GM13977 (cell line): ENCODE data around the gene RPAP3.

ENCODE experiments used
- DNase-seq: peaks from one replicate; pipeline ENCODE4 v3.0.0; 2012; ENCODE audit warnings: low spot score
- in situ Hi-C: fragments of 300-500 bp; cut with MboI; formaldehyde crosslinking; loops from one replicate; pipeline ENCODE4 v1.12.0; 2022; ENCODE audit warnings: low sequenced_read_pairs, low pct_unique_long_range_greater_than_20kb, mixed read lengths, inconsistent platforms; ENCODE audit not compliant: unreplicated experiment
- TF ChIP-seq, protein P1 (sequence below): IDR thresholded peaks from 2 replicates; pipeline ENCODE4 v1.5.1; 2012; ENCODE audit warnings: mild to moderate bottlenecking, control low read depth; ENCODE audit not compliant: insufficient read depth; ENCODE audit errors: extremely low read depth, missing control alignments

Gene RPAP3

DNA sequence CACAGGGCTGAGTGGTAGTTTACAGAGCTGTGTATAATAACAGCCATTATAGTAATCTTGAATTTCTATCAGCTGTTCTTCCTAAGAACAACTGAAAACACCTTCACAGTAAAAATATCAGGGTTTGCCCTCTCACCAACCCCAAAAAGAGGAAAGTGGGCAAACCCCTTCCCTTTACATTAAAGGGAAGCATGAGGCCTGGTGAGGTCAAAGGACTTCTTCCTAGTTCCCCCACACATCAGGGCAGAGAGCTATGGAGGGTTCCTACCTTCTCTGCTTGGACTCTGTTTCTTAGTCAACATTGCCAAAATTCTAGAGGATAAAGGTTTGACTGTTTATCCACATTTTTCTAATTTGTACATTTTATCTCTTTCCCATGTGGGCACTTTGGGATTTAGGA lies 4.4 kb upstream of the RPAP3 start:
- DNase-seq, result no peak
- TF ChIP-seq, protein P1, sequence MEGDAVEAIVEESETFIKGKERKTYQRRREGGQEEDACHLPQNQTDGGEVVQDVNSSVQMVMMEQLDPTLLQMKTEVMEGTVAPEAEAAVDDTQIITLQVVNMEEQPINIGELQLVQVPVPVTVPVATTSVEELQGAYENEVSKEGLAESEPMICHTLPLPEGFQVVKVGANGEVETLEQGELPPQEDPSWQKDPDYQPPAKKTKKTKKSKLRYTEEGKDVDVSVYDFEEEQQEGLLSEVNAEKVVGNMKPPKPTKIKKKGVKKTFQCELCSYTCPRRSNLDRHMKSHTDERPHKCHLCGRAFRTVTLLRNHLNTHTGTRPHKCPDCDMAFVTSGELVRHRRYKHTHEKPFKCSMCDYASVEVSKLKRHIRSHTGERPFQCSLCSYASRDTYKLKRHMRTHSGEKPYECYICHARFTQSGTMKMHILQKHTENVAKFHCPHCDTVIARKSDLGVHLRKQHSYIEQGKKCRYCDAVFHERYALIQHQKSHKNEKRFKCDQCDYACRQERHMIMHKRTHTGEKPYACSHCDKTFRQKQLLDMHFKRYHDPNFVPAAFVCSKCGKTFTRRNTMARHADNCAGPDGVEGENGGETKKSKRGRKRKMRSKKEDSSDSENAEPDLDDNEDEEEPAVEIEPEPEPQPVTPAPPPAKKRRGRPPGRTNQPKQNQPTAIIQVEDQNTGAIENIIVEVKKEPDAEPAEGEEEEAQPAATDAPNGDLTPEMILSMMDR, result no peak
- in situ Hi-C loops, result loop anchor here (10.0 kb wide), 2 partner anchors 65 to 135 kb away; partner anchors contain the start of gene SLC48A1

DNA sequence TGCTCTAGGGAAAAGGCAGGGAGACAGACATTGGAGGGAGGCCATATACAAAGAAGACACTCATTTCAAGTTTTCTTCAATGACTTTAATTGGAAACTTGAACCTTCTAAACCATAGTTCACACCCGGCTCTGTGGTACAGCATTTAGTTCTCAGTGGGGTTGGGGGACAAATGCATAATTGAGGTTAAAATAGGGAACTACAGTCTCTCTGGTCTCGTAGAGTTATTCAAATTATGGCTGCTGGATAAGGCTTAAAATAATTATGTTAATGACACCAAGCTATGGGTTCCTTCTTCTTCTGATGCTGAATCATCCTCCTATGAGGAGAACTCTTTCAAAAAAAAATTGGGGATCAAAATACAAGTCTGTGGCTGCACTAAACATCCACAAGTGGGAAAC lies 3.8 kb upstream of the RPAP3 start:
- TF ChIP-seq, protein P1, result no peak
- in situ Hi-C loops, result loop anchor here (10.0 kb wide), 2 partner anchors 65 to 135 kb away; partner anchors contain the start of gene SLC48A1

DNA sequence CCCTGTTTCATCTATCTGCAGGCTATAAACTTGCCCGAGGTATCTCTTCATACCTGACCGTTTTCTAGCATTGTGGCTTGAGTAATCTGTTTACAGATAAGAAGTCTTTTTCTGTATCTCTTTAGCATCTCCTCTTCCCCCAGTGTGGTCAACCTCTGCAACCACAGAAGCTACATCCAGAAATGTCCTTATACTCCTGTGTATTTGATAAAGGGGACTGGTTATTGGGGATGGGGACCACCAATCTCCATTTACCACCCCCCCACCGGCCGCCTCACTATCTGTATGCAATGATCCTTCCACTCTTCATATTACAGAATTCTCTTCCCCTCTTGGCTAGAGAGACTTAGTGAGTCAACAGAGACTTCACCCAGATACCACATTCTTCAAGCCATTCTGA lies 3.4 kb upstream of the RPAP3 start:
- in situ Hi-C loops, result no loop called here
- no peak for DNase-seq
- TF ChIP-seq, protein P1, result no peak

More for the DNA sequence above, 3.8 kb upstream of the RPAP3 start:
- DNase-seq, result no peak

DNA sequence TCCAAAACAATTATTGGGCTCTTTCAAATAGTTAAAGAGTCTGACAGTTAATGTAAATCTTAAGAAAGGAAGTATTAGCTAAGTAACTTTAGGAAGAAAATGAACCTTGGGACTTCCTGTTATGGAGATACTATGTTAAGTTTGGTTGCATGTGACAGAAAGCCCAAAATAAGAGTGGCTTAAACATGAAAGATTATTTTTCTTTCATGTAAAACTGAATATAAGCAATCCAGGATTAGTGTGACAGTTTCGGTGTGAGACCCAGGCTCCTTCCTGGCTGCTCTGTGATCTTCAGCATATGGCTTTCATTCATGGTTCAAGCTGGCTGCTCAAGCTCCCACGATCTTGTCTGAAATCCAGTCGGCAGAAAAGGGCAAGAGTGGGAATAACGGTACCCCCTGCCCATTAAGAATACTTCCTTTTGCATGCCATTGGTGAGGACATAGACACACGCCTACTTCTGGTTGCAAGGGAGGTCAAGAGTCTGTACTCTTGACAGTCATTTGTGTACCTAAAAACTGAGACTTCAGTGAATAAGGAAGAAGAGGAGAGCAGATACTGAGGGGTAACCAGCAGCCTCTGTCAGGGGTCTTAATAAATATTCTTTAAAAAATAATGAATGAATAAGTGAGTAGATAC lies 2.2 kb upstream of the RPAP3 start:
- in situ Hi-C loops, result no loop called here
- TF ChIP-seq, protein P1, result no peak
- DNase-seq, result no peak

DNA sequence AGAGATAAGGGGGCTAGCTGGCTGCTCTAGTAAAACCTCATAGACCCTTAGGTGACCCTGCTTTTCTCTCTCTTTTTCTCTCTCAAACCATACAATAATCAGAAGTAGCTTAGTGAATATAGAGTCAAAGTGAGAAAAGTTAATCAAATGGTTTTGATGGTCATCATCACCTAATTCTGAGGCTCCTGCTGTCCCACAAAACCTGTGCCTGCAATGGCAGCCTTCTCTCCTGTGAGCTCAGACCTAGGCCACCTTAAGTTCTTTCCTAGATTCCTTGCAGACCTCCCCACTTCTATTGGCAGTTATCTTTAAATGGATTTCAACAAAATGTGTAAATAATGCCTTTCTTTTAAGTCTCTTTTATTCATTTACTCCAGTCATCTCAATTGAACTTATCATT lies 1.5 kb upstream of the RPAP3 start:
- in situ Hi-C loops, result no loop called here
- TF ChIP-seq, protein P1, result no peak
- no peak for DNase-seq

DNA sequence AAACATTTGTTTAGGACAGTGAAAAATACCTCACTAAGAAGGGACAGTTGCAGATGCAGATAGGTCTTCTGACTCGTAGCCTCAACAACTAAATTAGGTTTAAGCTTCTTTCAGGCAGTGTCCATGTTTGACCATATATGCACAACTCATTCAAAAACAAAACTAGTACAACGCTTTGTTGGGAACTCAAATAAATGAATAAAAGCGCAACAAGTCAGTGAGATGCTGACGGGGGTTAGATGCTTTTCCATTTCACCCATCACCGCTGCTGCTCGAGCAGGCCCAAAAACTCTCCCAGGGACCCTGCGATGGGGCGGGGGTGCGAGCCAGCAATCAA lies 633 bp downstream of the RPAP3 start:
- in situ Hi-C loops, result no loop called here

More for the DNA sequence above, 633 bp downstream of the RPAP3 start:
- TF ChIP-seq, protein P1, result no peak
- no peak for DNase-seq
